Measurements from ENCODE around the gene TMEM163.
A peak's percentile ranks its signal among the peaks of the same experiment; 100 is the strongest.
"Not testable (repeated sequence)": the region's sequence is repeated elsewhere in the genome, so short reads cannot be mapped to it uniquely, and the experiment has no call there.

TMEM163 gene

GRCh38 chr2:134490559-134490958, 228.2 kb downstream of the TMEM163 start:
- no peak for DNase-seq (ENCODE audit: low spot score)

DNA sequence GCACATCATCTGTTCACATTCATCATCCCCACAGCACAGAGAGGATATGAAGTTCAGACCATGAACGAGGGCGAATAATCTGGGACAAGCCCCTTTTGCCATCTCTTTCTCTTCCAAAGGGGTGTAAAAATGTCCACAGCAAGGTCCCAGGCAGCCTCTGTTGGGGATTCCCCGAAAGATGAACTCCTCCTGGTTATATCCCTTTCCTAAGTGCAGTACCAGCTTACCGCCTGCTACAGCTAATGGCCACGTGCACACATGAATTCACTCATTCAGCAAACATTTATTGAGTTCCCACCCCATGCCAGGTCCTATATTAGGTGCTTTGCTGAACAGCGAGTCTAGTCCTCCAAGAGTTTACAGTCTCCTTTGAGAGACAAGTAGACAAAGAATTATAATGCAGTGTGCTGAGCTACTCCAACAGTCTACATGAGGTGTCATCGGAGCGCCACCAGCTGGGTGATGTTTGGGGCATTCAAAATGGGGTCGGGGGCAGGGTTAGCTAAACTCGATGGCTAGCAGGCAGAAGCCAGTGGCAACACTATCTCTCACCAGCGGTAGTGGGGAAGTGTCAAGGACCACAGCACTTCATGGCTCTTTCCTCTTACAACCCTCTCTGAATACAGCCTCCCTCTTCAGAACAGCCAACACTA, 228.9 kb downstream of the TMEM163 start:
- DNase-seq (ENCODE audit: low spot score): no peak

DNA sequence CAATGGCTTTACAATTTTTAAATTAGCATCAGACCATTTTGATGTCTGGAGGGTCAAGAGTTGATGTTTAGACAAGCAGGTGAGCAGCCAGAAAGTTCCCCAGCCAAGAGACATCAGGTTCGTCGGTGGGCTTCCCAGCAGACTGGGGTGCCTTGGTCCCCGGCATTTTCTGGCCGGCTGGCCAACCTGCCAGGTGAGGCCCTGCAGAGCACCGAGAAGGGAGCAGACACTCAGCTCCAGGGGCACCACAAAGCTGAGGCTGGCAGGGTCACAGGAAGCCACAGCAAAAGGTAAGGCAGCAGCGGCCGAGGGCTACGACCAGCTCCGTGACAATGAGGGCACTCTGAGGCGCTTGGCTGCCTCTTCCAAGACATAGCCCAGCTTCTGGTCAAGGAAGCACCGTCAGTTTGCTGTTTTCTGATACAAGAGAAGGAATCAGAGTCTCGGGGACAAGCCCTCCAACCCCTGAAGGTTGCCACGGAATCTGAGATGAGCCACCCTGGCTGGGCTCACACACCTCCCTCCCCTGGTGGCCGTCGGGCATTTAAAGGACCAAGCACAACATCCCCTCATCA, 235.9 kb downstream of the TMEM163 start:
- no peak for DNase-seq (ENCODE audit: low spot score)

GRCh38 chr2:134482131-134482723, 236.6 kb downstream of the TMEM163 start:
- DNase-seq (ENCODE audit: low spot score): no peak

DNA sequence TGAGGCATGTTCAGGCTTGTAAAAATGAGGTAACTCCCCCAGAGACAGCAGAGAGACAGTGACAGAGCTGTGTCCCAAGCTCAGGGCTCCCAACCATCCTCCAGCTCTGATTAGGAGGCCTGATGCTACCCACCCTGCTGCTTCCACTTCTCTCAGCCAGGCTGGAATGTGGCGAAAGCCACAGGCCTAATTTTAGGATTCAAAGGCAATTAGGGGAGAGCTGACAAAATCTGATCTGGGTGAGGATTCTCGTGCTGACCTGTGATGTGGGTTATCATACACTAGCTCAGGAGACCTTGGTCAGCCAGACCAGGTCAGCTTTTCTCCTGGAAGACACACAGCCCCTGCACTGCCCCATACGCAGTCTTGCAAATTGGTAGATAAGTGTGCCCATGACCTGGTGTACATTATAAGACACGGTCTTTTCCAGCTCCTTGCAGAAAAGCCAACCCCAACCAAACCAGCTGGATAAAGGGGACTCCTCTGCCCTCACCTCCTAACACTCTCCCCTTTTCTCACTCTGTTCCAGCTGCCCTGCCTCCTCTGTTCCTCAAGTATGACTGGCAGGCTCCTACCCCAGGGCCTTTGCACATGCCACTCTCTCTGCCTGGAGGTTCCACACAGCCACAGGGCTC, 239.0 kb downstream of the TMEM163 start:
- DNase-seq (ENCODE audit: low spot score): no peak

DNA sequence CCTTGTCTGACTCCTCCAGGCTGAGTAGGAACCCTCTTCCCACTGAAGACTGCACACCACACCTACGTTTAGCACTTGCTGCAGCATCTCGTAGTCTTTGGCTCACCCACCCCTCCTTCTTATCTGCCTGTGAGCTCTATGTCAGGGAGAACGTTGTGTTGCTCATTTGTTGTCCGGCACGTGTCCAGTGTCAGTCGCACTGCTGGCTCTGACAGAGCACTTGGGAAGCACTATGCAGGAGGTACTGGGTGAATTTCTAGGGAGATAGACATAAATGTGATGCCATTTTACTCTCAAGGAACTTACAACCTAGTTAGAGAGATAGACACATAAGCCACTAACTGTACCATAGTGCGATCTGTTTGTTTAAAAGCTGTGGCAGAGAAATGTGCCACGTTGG, 241.8 kb downstream of the TMEM163 start:
- DNase-seq (ENCODE audit: low spot score): not testable (repeated sequence)

DNA sequence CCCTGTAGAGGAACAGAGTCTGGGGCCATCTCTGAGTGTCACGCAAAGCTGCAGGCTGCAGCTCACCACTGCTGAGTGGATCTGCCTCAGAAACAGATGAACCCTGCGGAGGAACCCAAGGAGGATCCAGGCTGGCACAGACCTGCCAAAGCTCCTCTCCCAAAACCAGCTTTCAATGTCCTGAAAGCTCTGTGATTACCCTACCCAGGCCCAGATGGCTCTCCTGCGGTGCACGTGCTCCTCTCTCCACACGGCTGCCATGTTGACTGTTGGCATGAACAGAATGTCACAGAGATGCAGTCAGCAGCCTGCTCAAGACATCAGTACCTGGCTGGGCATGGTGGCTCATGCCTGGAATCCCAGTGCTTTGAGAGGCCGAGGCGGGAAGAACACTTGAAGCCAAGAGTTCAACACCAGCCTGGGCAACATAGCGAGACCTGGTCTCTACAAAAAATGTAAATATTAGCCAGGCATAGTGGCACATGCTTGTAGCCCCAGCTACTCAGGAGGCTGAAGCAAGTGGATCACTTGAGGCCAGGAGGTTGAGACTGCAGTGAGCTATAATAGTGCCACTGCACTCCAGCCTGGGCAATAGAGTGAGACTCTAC, 248.1 kb downstream of the TMEM163 start:
- DNase-seq (ENCODE audit: low spot score): no peak

DNA sequence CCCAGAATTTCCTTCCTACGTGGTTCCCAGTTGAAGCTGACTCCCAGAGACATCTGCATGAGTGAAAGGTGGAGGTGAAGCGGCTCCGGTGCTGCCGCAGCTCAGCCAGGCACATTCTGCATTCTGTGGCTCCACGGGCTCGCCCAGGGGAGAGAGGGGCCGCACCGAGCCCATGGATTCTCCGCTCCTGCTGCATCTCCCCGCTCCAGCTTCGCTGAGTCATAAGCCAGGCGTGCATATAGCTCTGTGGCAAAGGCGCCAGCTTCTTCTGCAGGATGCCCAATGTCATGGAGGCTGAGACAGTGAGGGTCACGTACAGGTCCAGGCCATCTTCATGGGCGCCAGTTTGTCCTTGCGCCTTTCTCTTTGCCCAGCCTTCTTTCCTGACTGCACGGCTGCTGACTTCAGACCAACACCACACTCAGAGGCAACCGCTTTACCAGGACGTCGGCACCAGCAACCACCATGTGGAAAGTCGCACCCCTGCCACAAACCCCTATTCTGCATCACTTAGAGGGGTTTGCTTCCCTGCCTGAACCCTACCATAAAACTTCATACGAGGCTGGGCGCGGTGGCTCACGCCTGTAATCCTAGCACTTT, 249.2 kb downstream of the TMEM163 start:
- DNase-seq (ENCODE audit: low spot score): no peak

DNA sequence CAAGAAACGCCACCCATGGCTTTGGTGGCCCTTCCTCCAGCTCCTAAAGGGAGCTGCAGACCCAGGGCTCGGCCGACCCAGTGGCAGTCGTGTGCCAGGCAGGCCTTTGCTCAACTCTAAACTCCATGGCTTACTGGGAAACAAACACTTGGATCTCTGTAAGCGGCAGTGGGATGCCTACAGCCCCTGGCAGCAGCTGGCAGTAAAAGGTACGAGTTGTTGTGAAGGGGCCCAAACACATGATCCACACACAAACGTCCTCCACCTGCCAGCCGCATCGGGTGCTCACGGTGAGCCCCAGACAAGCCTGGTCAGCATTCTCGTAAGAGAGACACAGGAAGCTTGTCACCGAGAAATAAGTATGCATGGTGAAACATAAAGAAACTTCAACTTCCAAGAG, 250.0 kb downstream of the TMEM163 start:
- DNase-seq (ENCODE audit: low spot score): no peak

GRCh38 chr2:134468164-134468563, 250.6 kb downstream of the TMEM163 start:
- DNase-seq (ENCODE audit: low spot score): no peak

DNA sequence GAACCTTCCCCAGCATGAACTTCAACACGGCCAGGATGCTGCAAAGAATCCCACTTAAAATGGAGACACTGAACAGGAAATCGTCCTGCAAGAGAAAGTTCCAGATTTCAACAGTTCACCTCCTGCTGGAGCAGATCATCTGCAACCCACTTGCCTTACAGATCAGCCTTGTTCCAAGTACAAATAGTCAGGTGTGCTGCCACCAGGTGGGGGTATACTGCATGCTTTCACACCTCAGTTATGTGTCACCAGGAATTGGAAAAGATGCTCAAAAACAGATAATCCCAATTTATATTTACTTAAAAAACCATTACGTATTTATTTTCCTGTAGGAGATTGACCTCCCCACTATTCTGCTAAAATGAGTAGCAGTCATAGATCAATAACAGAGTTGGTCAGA, 252.7 kb downstream of the TMEM163 start:
- peak; percentile 19 for DNase-seq (ENCODE audit: low spot score)

GRCh38 chr2:134465228-134466105, 253.3 kb downstream of the TMEM163 start:
- no peak for DNase-seq (ENCODE audit: low spot score)

DNA sequence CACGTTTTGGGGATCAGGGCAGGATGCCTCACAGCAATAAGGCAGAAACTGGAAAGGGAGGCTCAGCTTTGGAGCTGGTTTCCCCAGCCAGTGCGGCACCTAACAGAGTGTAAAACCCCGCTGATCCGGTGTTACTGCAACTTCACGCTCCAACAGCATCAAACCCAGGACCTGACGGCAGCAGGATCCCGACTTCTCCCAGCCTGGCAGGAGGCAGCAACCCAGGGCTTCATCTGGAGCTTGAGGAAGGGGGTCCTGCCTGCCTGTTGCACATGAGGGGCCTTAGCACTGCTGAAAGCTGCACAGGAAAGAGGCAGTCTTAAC, 255.1 kb downstream of the TMEM163 start:
- no peak for DNase-seq (ENCODE audit: low spot score)

- no peak for DNase-seq (ENCODE audit: low spot score)
Observed at GRCh38 chr2:134462791-134463698, 255.8 kb downstream of the TMEM163 start.

GRCh38 chr2:134462275-134462674, 256.5 kb downstream of the TMEM163 start:
- DNase-seq (ENCODE audit: low spot score): no peak

DNA sequence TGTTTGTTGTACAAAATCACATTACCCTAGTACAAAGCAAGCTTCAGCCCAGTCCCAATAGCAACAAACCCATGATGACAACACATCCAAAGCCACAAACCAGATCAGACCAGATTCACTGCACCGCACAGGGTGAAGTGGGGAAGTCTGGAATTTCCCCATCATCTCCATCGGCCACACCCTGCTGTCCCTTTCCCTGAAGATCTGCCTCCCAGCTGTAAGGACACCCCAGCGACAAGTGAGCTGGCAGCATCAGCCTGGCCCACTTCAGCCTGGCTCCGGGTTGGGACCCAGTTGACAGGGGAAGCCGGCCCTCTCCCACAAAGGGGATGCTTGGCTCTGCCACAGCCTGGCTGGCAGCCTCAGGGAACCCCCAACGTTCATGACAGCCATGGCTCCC, 257.3 kb downstream of the TMEM163 start:
- no peak for DNase-seq (ENCODE audit: low spot score)

DNA sequence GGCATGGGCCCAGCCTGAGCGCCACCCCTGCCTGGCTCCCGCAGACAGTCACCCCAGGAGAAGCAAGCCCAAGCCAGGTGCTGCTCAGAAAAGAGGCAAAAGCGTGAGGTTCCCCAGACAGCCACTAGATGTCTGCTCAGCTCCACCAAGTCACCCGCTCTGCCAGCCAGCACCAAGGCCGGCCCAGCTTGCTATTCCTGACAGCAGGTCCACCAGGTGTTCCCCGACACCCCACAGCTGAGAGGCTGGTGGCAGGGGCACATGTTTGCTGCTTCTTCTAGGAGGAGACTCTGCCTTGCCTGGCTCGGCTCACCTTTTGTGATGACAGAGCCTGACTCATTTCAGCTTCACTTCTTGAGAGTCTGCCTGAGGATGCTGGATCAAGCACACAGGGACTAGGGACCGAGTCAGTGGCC, 258.2 kb downstream of the TMEM163 start:
- DNase-seq (ENCODE audit: low spot score): no peak

- no peak for DNase-seq (ENCODE audit: low spot score)
Observed at GRCh38 chr2:134459706-134460406, 258.9 kb downstream of the TMEM163 start.

DNA sequence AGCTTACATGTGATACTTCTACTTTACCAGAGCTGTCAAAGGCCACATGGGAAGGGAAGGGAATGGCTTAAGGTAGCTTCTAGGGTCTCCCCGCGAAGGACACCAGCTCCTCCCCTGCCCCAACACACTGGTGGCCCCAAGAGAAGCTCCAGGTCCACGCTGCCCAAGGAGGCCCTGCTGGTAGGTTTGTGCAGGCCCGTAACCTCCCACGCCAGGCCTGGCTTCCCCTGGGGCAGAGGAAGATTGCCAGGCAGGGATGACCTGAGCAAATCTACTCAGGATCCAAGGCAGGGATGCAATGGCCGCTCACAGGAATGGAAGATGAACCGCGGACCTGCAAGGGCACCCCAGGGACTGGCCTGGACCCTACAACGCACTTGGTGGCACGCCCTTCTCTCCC, 259.9 kb downstream of the TMEM163 start:
- DNase-seq (ENCODE audit: low spot score): no peak

DNA sequence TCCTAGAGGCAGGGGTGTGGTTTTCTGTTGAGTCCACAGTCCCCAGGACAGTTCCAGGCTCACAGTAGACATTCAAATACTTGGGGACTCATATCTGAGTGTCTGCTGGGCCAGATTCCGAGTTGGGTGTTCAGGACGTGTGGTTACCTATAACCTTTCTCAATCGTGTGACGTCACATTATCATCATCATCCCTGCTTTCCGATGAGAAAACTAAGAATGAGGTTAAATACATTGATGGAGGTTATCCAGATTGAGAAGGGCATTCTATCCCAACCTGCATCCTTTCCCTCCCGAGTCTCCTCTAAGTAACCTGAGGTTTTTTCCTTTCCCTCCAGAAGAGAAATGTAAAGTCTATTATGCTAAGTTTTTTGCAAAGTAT, 260.3 kb downstream of the TMEM163 start:
- DNase-seq (ENCODE audit: low spot score): no peak

All from CD4-positive, alpha-beta T cell treated with Interleukin-15 for 4 hours (primary cell).